H9 (cell line): ENCODE results near the gene ANO9. TPM values are rescaled to one million over a fixed set of nuclear protein-coding genes. Genes with fewer than 3 reads are reported as not detected.

Experiments used
- DNase-seq: peaks from one replicate; pipeline ENCODE4 v3.0.0-alpha.2; 2017
- H2AFZ ChIP-seq: one replicate; pipeline ENCODE4 v1.6.1; 2013; ENCODE audit warnings: mild to moderate bottlenecking, low read length, control low read depth, moderate library complexity
- H2AK5ac ChIP-seq: 2 replicates; pipeline ENCODE4 v1.6.1; 2013; ENCODE audit warnings: low read length, control low read depth, mixed read lengths; ENCODE audit not compliant: insufficient read length
- H2BK120ac ChIP-seq: one replicate; pipeline ENCODE4 v1.6.1; 2013; ENCODE audit warnings: low read depth, mild to moderate bottlenecking, low read length, control low read depth, inconsistent platforms; ENCODE audit not compliant: poor library complexity, severe bottlenecking
- H2BK12ac ChIP-seq: 2 replicates; pipeline ENCODE4 v1.6.1; 2013; ENCODE audit warnings: low read length, control low read depth, mixed read lengths, low read depth; ENCODE audit not compliant: insufficient read length
- H2BK15ac ChIP-seq: 2 replicates; pipeline ENCODE4 v1.6.1; 2013; ENCODE audit warnings: low read depth, low read length, control low read depth
- H2BK20ac ChIP-seq: one replicate; pipeline ENCODE4 v1.6.1; 2013; ENCODE audit warnings: low read depth, mild to moderate bottlenecking, low read length, control low read depth, inconsistent platforms; ENCODE audit not compliant: poor library complexity, severe bottlenecking
- H2BK5ac ChIP-seq: 2 replicates; pipeline ENCODE4 v1.6.1; 2013; ENCODE audit warnings: low read length, control low read depth, mixed read lengths; ENCODE audit not compliant: insufficient read length
- H3K14ac ChIP-seq: 2 replicates; pipeline ENCODE4 v1.6.1; 2013; ENCODE audit warnings: low read length, control low read depth; ENCODE audit not compliant: insufficient read depth
- H3K18ac ChIP-seq: 2 replicates; pipeline ENCODE4 v1.6.1; 2013; ENCODE audit warnings: low read depth, mild to moderate bottlenecking, mixed read lengths, low read length, control low read depth; ENCODE audit not compliant: insufficient read length
- H3K23ac ChIP-seq: 2 replicates; pipeline ENCODE4 v1.6.1; 2013; ENCODE audit warnings: low read length, control low read depth, mixed read lengths, low read depth; ENCODE audit not compliant: insufficient read length
- H3K23me2 ChIP-seq: 2 replicates; pipeline ENCODE4 v1.6.1; 2013; ENCODE audit warnings: low read depth, mild to moderate bottlenecking, mixed read lengths, low read length, control low read depth; ENCODE audit not compliant: insufficient read length, poor library complexity, severe bottlenecking
- H3K27ac ChIP-seq: 2 replicates; pipeline ENCODE4 v1.5.1; 2013; ENCODE audit warnings: low read length, control low read depth, mixed read lengths, low read depth; ENCODE audit not compliant: insufficient read length
- H3K27me3 ChIP-seq: 2 replicates; pipeline ENCODE4 v1.6.1; 2013; ENCODE audit warnings: low read length, control low read depth, inconsistent platforms; ENCODE audit not compliant: insufficient read depth
- H3K4ac ChIP-seq: 2 replicates; pipeline ENCODE4 v1.6.1; 2013; ENCODE audit warnings: low read depth, mild to moderate bottlenecking, control low read depth, inconsistent platforms, low read length, moderate library complexity
- H3K4me1 ChIP-seq: 2 replicates; pipeline ENCODE4 v1.6.1; 2013; ENCODE audit warnings: low read length, control low read depth, inconsistent platforms; ENCODE audit not compliant: insufficient read depth
- H3K4me2 ChIP-seq: 2 replicates; pipeline ENCODE4 v1.6.1; 2013; ENCODE audit warnings: low read length, control low read depth, mixed read lengths; ENCODE audit not compliant: insufficient read length, insufficient read depth
- H3K56ac ChIP-seq: 2 replicates; pipeline ENCODE4 v1.6.1; 2013; ENCODE audit warnings: low read depth, mild to moderate bottlenecking, mixed read lengths, low read length, control low read depth; ENCODE audit not compliant: insufficient read length
- H3K79me1 ChIP-seq: 2 replicates; pipeline ENCODE4 v1.6.1; 2013; ENCODE audit warnings: low read depth, mild to moderate bottlenecking, moderate library complexity, low read length, control low read depth, inconsistent platforms; ENCODE audit not compliant: insufficient read depth, poor library complexity, severe bottlenecking
- H3K79me2 ChIP-seq: 2 replicates; pipeline ENCODE4 v1.6.1; 2013; ENCODE audit warnings: low read length, control low read depth, inconsistent platforms; ENCODE audit not compliant: insufficient read depth
- H3K9ac ChIP-seq: 2 replicates; pipeline ENCODE4 v1.6.1; 2013; ENCODE audit warnings: low read length, control low read depth, mixed read lengths; ENCODE audit not compliant: insufficient read length; ENCODE audit errors: extremely low read depth
- H3K9me3 ChIP-seq: one replicate; pipeline ENCODE4 v1.6.1; 2013; ENCODE audit warnings: low read depth, low read length, inconsistent platforms; ENCODE audit not compliant: control insufficient read depth
- H3T11ph ChIP-seq: one replicate; pipeline ENCODE4 v1.6.1; 2013; ENCODE audit warnings: mild to moderate bottlenecking, low read length, control low read depth, inconsistent platforms
- H4K20me1 ChIP-seq: one replicate; pipeline ENCODE4 v1.6.1; 2013; ENCODE audit not compliant: control insufficient read depth, insufficient read length, insufficient read depth
- H4K5ac ChIP-seq: 2 replicates; pipeline ENCODE4 v1.6.1; 2013; ENCODE audit warnings: low read depth, mild to moderate bottlenecking, mixed read lengths, low read length, control low read depth; ENCODE audit not compliant: insufficient read length
- H4K8ac ChIP-seq: replicated peaks from 2 replicates; pipeline ENCODE4 v1.6.1; 2013; ENCODE audit warnings: low read length, control low read depth, mixed read lengths, low read depth; ENCODE audit not compliant: insufficient read length
- H4K91ac ChIP-seq: 2 replicates; pipeline ENCODE4 v1.6.1; 2013; ENCODE audit warnings: low read depth, mild to moderate bottlenecking, moderate library complexity, mixed read lengths, low read length, control low read depth; ENCODE audit not compliant: insufficient read length
- H3K27ac Mint-ChIP-seq, 3 experiments: 2 replicates in 2 of 3; 3 replicates in 1 of 3; pipeline ENCODE4 v1.8.0; 2020 to 2021; ENCODE audit warnings: mixed read lengths in 3 of 3, mild to moderate bottlenecking in 1 of 3, moderate library complexity in 1 of 3
- H3K27me3 Mint-ChIP-seq: 2 replicates; pipeline ENCODE4 v1.8.0; 2021; ENCODE audit warnings: low read depth, mild to moderate bottlenecking, moderate library complexity, mixed read lengths
- H3K36me3 Mint-ChIP-seq, 3 experiments: 2 replicates in 2 of 3; 3 replicates in 1 of 3; pipeline ENCODE4 v1.8.0; 2020 to 2021; ENCODE audit warnings: low read depth in 3 of 3, mixed read lengths in 3 of 3; ENCODE audit not compliant: insufficient read depth in 1 of 3
- H3K4me1 Mint-ChIP-seq, 2 experiments: 2 replicates each; pipeline ENCODE4 v1.8.0; 2020; ENCODE audit warnings: mixed read lengths in 2 of 2
- H3K4me3 Mint-ChIP-seq, 2 experiments: 2 replicates in 1 of 2; 3 replicates in 1 of 2; pipeline ENCODE4 v1.8.0; 2020 to 2021; ENCODE audit warnings: mild to moderate bottlenecking in 2 of 2, mixed read lengths in 2 of 2, moderate library complexity in 1 of 2
- H3K9me3 Mint-ChIP-seq, 2 experiments: 2 replicates in 1 of 2; 3 replicates in 1 of 2; pipeline ENCODE4 v1.8.0; 2020; ENCODE audit warnings: mild to moderate bottlenecking in 2 of 2, mixed read lengths in 2 of 2, moderate library complexity in 1 of 2
- WGBS: extraction: QIAGEN DNeasy Blood & Tissue Kit; methylation state at CpG from one replicate; pipeline ENCODE4 v1.1.7; 2013; ENCODE audit warnings: missing lambda C conversion rate, low lambda C conversion rate, mixed read lengths; ENCODE audit not compliant: insufficient read length; ENCODE audit errors: extremely low coverage; 5-methylcytosine and 5-hydroxymethylcytosine counted together
- total RNA-seq: library from RNA; stranded (reverse); gene quantifications from 2 replicates; pipeline ENCODE4 v1.2.1, GENCODE V29; 2021
- TF ChIP-seq, protein P1 (sequence below): fragments of 200-600 bp; sonication (generic); conservative IDR thresholded peaks from 3 replicates; pipeline ENCODE4 v1.8.0; 2021; ENCODE audit warnings: antibody characterized with exemption, mild to moderate bottlenecking

The ANO9 gene
- total RNA-seq, 1 experiment from 2014 or later = 13.1 TPM

DNA sequence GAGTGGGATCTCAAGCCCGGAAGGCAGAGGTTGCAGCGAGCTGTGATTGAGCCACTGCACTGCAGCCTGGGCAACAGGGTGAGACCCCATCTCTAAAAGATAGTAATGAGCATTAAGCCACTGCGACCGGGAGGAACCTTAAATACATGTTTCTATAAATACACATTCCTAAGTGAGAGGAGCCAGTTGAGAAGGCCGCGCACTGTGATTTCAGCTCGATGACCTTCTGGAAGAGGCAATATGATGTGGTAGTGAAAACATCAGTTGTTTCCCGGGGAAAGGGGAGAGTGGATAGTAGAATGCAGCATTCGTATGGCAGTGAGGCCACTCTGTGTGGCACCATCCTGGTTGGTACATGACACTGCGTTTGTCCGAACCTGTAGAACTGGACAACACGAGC, 26.2 kb upstream of the ANO9 start:
- Histone ChIP-seq H2BK5ac (no peak overlapping the region), H2BK20ac (no peak overlapping the region), H2BK12ac (no peak overlapping the region), H4K91ac (no peak overlapping the region), H2BK120ac (no peak overlapping the region), H4K8ac (no peak overlapping the region), H3K79me1 (no peaks in the 10 kb centered on the region), H3K79me2 (no peaks in the 10 kb centered on the region), H4K20me1 (no peaks in the 10 kb centered on the region), H3K56ac (no peak overlapping the region), H3K27me3 (no peaks in the 10 kb centered on the region), H4K5ac (no peak overlapping the region), H3K9me3 (no peaks in the 10 kb centered on the region), H3K23ac (no peak overlapping the region), H2AFZ (no peak overlapping the region), H3K14ac (no peak overlapping the region), H3K27ac (no peak overlapping the region), H3K4me1 (peaks cover 5% of the 10 kb centered on the region; the same call in 1 of the 2 replicates), H3K18ac (no peak overlapping the region), H3K9ac (no peak overlapping the region), H2BK15ac (no peak overlapping the region), H2AK5ac (no peak overlapping the region), H3T11ph (no peak overlapping the region), H3K4ac (no peak overlapping the region), H3K23me2 (no peaks in the 10 kb centered on the region), H3K4me2 (no peak overlapping the region)
- no peak for DNase-seq
- no peaks in the 10 kb centered on the region for H3K27me3 Mint-ChIP-seq
- no CpG with 5 or more reads among the region's 12 CpGs for WGBS
- H3K4me3 Mint-ChIP-seq = no peak overlapping the region; a peak in 1 of 5 replicates
- peak overlapping the region in 2 of 3 experiments; percentile 7 to 89; a peak in 4 of 7 replicates for H3K27ac Mint-ChIP-seq
- no peaks in the 10 kb centered on the region for H3K9me3 Mint-ChIP-seq
- peaks cover 23 to 33% of the 10 kb centered on the region in 2 experiments for H3K4me1 Mint-ChIP-seq
- peaks cover 5 to 21% (median 20%) of the 10 kb centered on the region in 3 experiments; a peak in 6 of 7 replicates for H3K36me3 Mint-ChIP-seq
- TF ChIP-seq, protein P1, sequence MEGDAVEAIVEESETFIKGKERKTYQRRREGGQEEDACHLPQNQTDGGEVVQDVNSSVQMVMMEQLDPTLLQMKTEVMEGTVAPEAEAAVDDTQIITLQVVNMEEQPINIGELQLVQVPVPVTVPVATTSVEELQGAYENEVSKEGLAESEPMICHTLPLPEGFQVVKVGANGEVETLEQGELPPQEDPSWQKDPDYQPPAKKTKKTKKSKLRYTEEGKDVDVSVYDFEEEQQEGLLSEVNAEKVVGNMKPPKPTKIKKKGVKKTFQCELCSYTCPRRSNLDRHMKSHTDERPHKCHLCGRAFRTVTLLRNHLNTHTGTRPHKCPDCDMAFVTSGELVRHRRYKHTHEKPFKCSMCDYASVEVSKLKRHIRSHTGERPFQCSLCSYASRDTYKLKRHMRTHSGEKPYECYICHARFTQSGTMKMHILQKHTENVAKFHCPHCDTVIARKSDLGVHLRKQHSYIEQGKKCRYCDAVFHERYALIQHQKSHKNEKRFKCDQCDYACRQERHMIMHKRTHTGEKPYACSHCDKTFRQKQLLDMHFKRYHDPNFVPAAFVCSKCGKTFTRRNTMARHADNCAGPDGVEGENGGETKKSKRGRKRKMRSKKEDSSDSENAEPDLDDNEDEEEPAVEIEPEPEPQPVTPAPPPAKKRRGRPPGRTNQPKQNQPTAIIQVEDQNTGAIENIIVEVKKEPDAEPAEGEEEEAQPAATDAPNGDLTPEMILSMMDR = no peak
